KMS-11 (cell line): ENCODE measurements around the gene SLC2A13.
"Not testable (repeated sequence)": the region's sequence is repeated elsewhere in the genome, so short reads cannot be mapped to it uniquely, and the experiment has no call there.

Source experiments
- H2AFZ ChIP-seq: fragments of 200-600 bp; sonication (generic); 2 replicates; pipeline ENCODE4 v1.6.1; 2016; ENCODE audit warnings: antibody characterized with exemption, mixed run types, low read depth
- H3K27ac ChIP-seq: fragments of 200-600 bp; sonication (generic); 2 replicates; pipeline ENCODE4 v1.6.1; 2016; ENCODE audit warnings: mild to moderate bottlenecking, mixed run types
- H3K27me3 ChIP-seq: fragments of 200-600 bp; sonication (generic); 2 replicates; pipeline ENCODE4 v1.6.1; 2017; ENCODE audit warnings: mild to moderate bottlenecking, low read depth, mixed run types, moderate library complexity; ENCODE audit not compliant: insufficient read depth
- H3K36me3 ChIP-seq: fragments of 200-600 bp; sonication (generic); 2 replicates; pipeline ENCODE4 v1.6.1; 2017; ENCODE audit warnings: mild to moderate bottlenecking, mixed run types; ENCODE audit not compliant: insufficient read depth
- H3K4me1 ChIP-seq: fragments of 200-600 bp; sonication (generic); 2 replicates; pipeline ENCODE4 v1.6.1; 2016; ENCODE audit warnings: mild to moderate bottlenecking, low read depth, mixed run types; ENCODE audit not compliant: poor library complexity, severe bottlenecking
- H3K4me2 ChIP-seq: fragments of 200-600 bp; sonication (generic); 2 replicates; pipeline ENCODE4 v1.7.0; 2016; ENCODE audit warnings: mild to moderate bottlenecking, mixed run types
- H3K4me3 ChIP-seq: fragments of 200-600 bp; sonication (generic); IDR thresholded peaks from 2 replicates; pipeline ENCODE4 v1.6.1; 2017; ENCODE audit warnings: low read depth, low read length, mixed read lengths; ENCODE audit not compliant: insufficient read depth
- H3K79me2 ChIP-seq: fragments of 200-600 bp; sonication (generic); 2 replicates; pipeline ENCODE4 v1.6.1; 2016; ENCODE audit warnings: low read depth, mixed run types; ENCODE audit not compliant: insufficient read depth
- H3K9ac ChIP-seq: fragments of 200-600 bp; sonication (generic); 2 replicates; pipeline ENCODE4 v1.6.1; 2016; ENCODE audit warnings: mild to moderate bottlenecking, mixed run types
- H4K20me1 ChIP-seq: fragments of 200-600 bp; sonication (generic); 2 replicates; pipeline ENCODE4 v1.6.1; 2016; ENCODE audit warnings: mild to moderate bottlenecking, mixed run types; ENCODE audit not compliant: insufficient read depth
- TF ChIP-seq, protein P1 (sequence below): fragments of 200-600 bp; sonication (generic); conservative IDR thresholded peaks from 2 replicates; pipeline ENCODE4 v1.6.1; 2017; ENCODE audit warnings: low read depth, mild to moderate bottlenecking, antibody characterized with exemption, low read length, moderate library complexity, mixed read lengths

The SLC2A13 gene

GRCh38 chr12:40034156-40034555 lies 71.7 kb downstream of the SLC2A13 start:
- no peaks in the 10 kb centered on the region for H3K4me1 ChIP-seq
- TF ChIP-seq, protein P1, sequence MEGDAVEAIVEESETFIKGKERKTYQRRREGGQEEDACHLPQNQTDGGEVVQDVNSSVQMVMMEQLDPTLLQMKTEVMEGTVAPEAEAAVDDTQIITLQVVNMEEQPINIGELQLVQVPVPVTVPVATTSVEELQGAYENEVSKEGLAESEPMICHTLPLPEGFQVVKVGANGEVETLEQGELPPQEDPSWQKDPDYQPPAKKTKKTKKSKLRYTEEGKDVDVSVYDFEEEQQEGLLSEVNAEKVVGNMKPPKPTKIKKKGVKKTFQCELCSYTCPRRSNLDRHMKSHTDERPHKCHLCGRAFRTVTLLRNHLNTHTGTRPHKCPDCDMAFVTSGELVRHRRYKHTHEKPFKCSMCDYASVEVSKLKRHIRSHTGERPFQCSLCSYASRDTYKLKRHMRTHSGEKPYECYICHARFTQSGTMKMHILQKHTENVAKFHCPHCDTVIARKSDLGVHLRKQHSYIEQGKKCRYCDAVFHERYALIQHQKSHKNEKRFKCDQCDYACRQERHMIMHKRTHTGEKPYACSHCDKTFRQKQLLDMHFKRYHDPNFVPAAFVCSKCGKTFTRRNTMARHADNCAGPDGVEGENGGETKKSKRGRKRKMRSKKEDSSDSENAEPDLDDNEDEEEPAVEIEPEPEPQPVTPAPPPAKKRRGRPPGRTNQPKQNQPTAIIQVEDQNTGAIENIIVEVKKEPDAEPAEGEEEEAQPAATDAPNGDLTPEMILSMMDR = no peak
- H3K4me2 ChIP-seq = no peak overlapping the region
- no peak overlapping the region for H3K9ac ChIP-seq
- no peaks in the 10 kb centered on the region for H3K79me2 ChIP-seq
- no peaks in the 10 kb centered on the region for H4K20me1 ChIP-seq
- H3K36me3 ChIP-seq = no peaks in the 10 kb centered on the region
- no peak overlapping the region for H3K4me3 ChIP-seq
- H3K27me3 ChIP-seq = no peaks in the 10 kb centered on the region
- no peak overlapping the region for H3K27ac ChIP-seq
- H2AFZ ChIP-seq = no peak overlapping the region

DNA sequence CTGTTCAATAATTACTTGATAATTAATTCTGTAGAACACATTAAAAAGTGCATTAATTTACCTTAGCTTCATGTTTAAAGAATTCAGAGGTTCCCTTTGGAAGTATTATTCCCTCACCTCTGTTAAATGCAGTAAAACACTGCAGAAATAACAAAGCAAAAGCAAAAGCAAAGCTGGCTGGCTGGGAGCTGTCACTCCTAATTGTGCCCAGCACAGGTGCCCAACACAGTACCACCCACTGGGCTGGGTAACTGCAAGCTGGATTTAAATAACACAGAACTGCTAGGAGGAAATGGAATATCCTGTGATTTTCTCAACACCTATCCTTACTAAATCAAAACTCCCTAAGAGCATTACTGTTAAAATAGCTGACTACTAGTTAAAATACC lies 72.6 kb downstream of the SLC2A13 start:
- Histone ChIP-seq H3K36me3 (no peaks in the 10 kb centered on the region), H3K79me2 (no peaks in the 10 kb centered on the region), H3K4me2 (no peak overlapping the region), H4K20me1 (no peaks in the 10 kb centered on the region), H3K4me3 (no peak overlapping the region), H2AFZ (no peak overlapping the region), H3K27me3 (no peaks in the 10 kb centered on the region), H3K4me1 (no peaks in the 10 kb centered on the region), H3K27ac (no peak overlapping the region), H3K9ac (no peak overlapping the region)
- TF ChIP-seq, protein P1 = no peak

DNA sequence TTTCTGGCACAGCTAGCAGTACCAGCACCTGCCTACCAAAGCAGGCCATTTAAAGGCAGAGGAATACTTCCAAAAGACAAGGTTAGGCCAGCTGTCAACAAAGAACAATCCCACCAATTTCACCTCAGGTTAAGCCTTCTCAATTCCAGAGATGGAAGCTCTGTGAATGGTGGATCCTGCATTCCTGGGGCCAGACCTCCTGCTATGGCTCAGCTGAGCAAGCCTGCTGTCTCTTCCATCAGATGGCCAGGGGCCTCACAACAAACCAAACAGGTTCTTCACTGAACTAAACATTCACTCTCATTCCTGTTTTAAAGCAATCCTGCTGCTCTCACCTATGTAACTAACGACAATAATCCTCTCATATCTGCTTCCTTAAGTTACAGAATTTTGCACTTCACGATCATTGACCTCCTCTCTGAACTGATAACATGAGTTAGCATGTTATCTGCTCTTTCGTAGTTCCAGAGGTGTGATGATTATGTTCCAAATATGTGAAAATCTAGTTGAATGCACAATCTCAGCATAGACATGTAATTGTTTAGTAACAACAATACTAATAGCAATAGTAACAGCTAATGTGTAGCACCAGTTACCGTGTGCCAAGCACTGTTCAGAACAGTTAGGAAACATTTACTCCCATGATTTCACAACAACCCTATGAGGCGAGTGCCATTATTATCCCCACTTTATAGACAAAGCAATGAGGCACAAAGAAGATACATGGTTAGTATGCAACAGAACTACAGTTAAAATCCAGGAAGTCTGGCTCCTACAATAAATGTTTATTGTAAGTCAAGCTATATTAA lies 73.2 kb downstream of the SLC2A13 start:
- no peaks in the 10 kb centered on the region for H3K36me3 ChIP-seq
- no peak overlapping the region for H3K4me2 ChIP-seq
- no peak overlapping the region for H2AFZ ChIP-seq
- no peaks in the 10 kb centered on the region for H4K20me1 ChIP-seq
- H3K4me1 ChIP-seq = no peaks in the 10 kb centered on the region
- H3K79me2 ChIP-seq = no peaks in the 10 kb centered on the region
- TF ChIP-seq, protein P1 = no peak
- no peaks in the 10 kb centered on the region for H3K27me3 ChIP-seq
- H3K27ac ChIP-seq = no peak overlapping the region
- no peak overlapping the region for H3K4me3 ChIP-seq
- H3K9ac ChIP-seq = no peak overlapping the region

DNA sequence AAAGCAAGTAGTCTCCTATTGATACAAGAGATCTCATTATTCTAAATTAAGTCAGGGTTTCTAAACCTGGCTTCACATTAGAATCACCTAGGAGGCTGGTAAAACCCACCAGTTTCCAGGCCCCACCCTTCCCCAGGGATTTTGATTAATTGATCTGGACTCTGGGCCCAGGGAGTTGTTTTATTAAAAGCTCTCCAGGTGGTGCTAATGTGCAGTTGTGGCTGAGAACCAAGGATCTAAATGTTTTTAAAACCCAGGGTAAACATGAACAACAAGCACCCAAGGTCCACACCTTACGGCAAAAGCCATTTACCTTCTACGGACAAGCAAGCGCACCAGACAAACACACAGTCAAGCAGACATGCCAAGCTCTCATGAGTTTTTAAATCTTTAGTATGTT lies 73.9 kb downstream of the SLC2A13 start:
- Histone ChIP-seq H4K20me1 (no peaks in the 10 kb centered on the region), H3K4me2 (no peak overlapping the region), H3K9ac (no peak overlapping the region), H2AFZ (no peak overlapping the region), H3K4me3 (no peak overlapping the region), H3K79me2 (no peaks in the 10 kb centered on the region), H3K27me3 (no peaks in the 10 kb centered on the region), H3K27ac (no peak overlapping the region), H3K36me3 (no peaks in the 10 kb centered on the region), H3K4me1 (no peaks in the 10 kb centered on the region)
- TF ChIP-seq, protein P1 = no peak

DNA sequence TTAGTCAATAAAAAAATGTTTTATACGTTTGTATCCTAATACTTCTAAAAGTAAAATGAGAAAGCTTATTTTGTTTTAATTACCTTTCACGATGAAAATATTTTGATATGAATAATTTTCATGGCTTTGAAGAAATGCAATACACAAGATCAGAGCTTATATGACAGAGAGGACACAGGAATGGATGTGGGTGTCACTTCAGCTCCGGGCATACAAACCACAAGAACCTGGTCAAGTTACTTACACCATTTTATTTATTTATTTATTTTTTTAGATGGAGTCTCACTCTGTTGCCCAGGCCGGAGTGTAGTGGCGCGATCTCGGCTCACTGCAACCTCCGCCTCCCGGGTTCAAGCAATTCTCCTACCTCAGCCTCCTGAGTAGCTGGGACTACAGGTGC lies 74.9 kb downstream of the SLC2A13 start:
- not testable (repeated sequence) for H3K27ac ChIP-seq, H3K4me3 ChIP-seq, H3K4me1 ChIP-seq, H3K79me2 ChIP-seq, H3K36me3 ChIP-seq, H4K20me1 ChIP-seq, H2AFZ ChIP-seq, H3K9ac ChIP-seq, H3K27me3 ChIP-seq, H3K4me2 ChIP-seq
